Activated CD4-positive, alpha-beta T cell treated with anti-CD3 and anti-CD28 coated beads, Interleukin-2, amount 10 ng/mL, durations not matched to agents 7 days and 5 days (primary cell): Measurements from ENCODE around the gene AGO4. TPM values are rescaled to one million over a fixed set of nuclear protein-coding genes. Genes with fewer than 3 reads are reported as not detected.

Experiments
- CTCF ChIA-PET: fragments of 350-600 bp; sonication (Branson Sonifier 250); formaldehyde crosslinking; loops from one replicate; lab custom pipeline; 2021; ENCODE audit warnings: antibody characterized with exemption; lab: Charles Lee
- POLR2A ChIA-PET: fragments of 350-600 bp; sonication (Branson Sonifier 250); formaldehyde crosslinking; loops from one replicate; lab custom pipeline; 2021; ENCODE audit warnings: antibody characterized with exemption; lab: Charles Lee
- DNase-seq: peaks from one replicate; pipeline ENCODE4 v3.0.0-alpha.2; 2020
- H3K27ac Mint-ChIP-seq: one replicate; pipeline ENCODE4 v1.8.0; 2021; ENCODE audit warnings: mild to moderate bottlenecking, moderate library complexity, mixed read lengths
- H3K27me3 Mint-ChIP-seq: one replicate; pipeline ENCODE4 v1.8.0; 2021; ENCODE audit warnings: mixed read lengths
- H3K36me3 Mint-ChIP-seq: one replicate; pipeline ENCODE4 v1.8.0; 2021; ENCODE audit warnings: low read depth, mixed read lengths
- H3K4me1 Mint-ChIP-seq: one replicate; pipeline ENCODE4 v1.8.0; 2021; ENCODE audit warnings: mixed read lengths
- H3K4me3 Mint-ChIP-seq: one replicate; pipeline ENCODE4 v1.8.0; 2021; ENCODE audit warnings: mild to moderate bottlenecking, moderate library complexity, mixed read lengths
- H3K9me3 Mint-ChIP-seq: one replicate; pipeline ENCODE4 v1.8.0; 2021; ENCODE audit warnings: mixed read lengths
- total RNA-seq, 2 experiments: library from RNA; stranded (reverse); gene quantifications; one replicate each; pipeline ENCODE4 v1.2.3, GENCODE V29; 2021

AGO4 gene
- total RNA-seq, 2 experiments from 2014 or later, result 14.7 to 17.5 TPM

- H3K9me3 Mint-ChIP-seq, result no peaks in the 10 kb centered on the region
- no peak overlapping the region for H3K4me3 Mint-ChIP-seq
- ChIA-PET POLR2A (no interaction called here), CTCF (interaction anchor here (1.7 kb wide), 1 partner anchor 11 kb away, joined by 5 read pairs; the partner anchor contains the start of gene AGO1)
- H3K27me3 Mint-ChIP-seq, result no peaks in the 10 kb centered on the region
- H3K4me1 Mint-ChIP-seq, result peaks cover 6% of the 10 kb centered on the region
- peak overlapping the region; percentile 9 for H3K27ac Mint-ChIP-seq
- DNase-seq, result no peak
- H3K36me3 Mint-ChIP-seq, result peaks cover 32% of the 10 kb centered on the region
These were observed 86.4 kb downstream of the AGO4 start for GRCh38 chr1:35894183-35894582.

- peaks cover 6% of the 10 kb centered on the region for H3K4me1 Mint-ChIP-seq
- H3K4me3 Mint-ChIP-seq, result no peak overlapping the region
- ChIA-PET POLR2A (no interaction called here), CTCF (interaction anchor here (1.7 kb wide), 1 partner anchor 11 kb away, joined by 5 read pairs; the partner anchor contains the start of gene AGO1)
- no peaks in the 10 kb centered on the region for H3K27me3 Mint-ChIP-seq
- no peak for DNase-seq
- H3K9me3 Mint-ChIP-seq, result no peaks in the 10 kb centered on the region
- H3K36me3 Mint-ChIP-seq, result peaks cover 32% of the 10 kb centered on the region
- H3K27ac Mint-ChIP-seq, result no peak overlapping the region
These were observed 86.8 kb downstream of the AGO4 start for GRCh38 chr1:35894656-35895055.

DNA sequence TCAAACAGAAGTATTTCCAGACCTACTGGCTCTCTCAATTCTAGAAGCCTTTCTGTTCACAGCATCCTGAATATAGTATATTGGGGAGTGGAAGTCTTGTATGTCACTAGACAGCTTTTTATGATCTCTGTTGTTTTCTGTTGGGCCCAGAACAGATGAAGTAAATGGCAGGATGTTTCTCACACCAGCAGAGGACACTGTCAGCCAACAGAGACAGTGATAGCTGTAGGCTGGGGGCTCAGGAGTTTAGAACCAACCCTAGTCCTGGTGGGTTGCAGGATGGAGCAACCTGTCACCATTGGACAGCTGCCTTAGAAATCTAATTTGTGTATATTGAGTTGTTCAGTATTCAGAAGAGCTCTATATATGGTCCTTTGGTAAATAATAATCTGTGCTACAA lies 92.1 kb downstream of the AGO4 start:
- H3K4me1 Mint-ChIP-seq, result no peaks in the 10 kb centered on the region
- no peak overlapping the region for H3K27ac Mint-ChIP-seq
- CTCF ChIA-PET, result interaction anchor here (0.7 to 1.3 kb wide), 2 partner anchors 16 to 20 kb away, joined by 3 to 7 read pairs; partner anchors contain the start of gene AGO1
- H3K9me3 Mint-ChIP-seq, result no peaks in the 10 kb centered on the region
- H3K27me3 Mint-ChIP-seq, result no peaks in the 10 kb centered on the region
- no peak overlapping the region for H3K4me3 Mint-ChIP-seq
- POLR2A ChIA-PET, result no interaction called here
- DNase-seq, result no peak
- H3K36me3 Mint-ChIP-seq, result peaks cover 30% of the 10 kb centered on the region

DNA sequence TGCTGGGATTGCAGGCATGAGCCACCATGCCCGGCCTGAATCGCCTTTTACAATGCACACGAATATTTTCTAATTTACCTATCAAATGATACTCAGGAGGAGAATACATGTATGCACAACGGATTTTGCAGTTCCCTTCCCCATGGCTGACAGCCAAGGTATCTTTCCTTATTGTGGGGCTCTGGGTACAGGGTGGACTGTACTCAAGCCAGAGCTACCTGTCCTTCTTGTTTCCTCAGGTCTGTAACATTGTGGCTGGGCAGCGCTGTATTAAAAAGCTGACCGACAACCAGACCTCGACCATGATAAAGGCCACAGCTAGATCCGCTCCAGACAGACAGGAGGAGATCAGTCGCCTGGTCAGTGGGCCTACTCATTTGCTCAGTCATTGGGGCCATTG lies 93.4 kb downstream of the AGO4 start:
- H3K27me3 Mint-ChIP-seq, result no peaks in the 10 kb centered on the region
- no peaks in the 10 kb centered on the region for H3K4me1 Mint-ChIP-seq
- H3K9me3 Mint-ChIP-seq, result no peaks in the 10 kb centered on the region
- H3K4me3 Mint-ChIP-seq, result no peak overlapping the region
- H3K27ac Mint-ChIP-seq, result no peak overlapping the region
- H3K36me3 Mint-ChIP-seq, result peaks cover 25% of the 10 kb centered on the region
- ChIA-PET CTCF (no interaction called here), POLR2A (no interaction called here)
- DNase-seq, result no peak

- no peak for DNase-seq
- Mint-ChIP-seq H3K27me3 (no peaks in the 10 kb centered on the region), H3K4me1 (no peaks in the 10 kb centered on the region), H3K9me3 (no peaks in the 10 kb centered on the region), H3K4me3 (no peak overlapping the region), H3K36me3 (peaks cover 25% of the 10 kb centered on the region), H3K27ac (no peak overlapping the region)
- CTCF ChIA-PET, result interaction anchor here (0.6 to 0.8 kb wide), 3 partner anchors 10 to 396 kb away, joined by 3 read pairs; no protein-coding TSS in a partner anchor
- POLR2A ChIA-PET, result no interaction called here
These were observed 94.9 kb downstream of the AGO4 start for GRCh38 chr1:35902671-35903070.

Other genes with a start within 250 kb of the AGO4 start
- gene TFAP2E, start 234.7 kb upstream of the AGO4 start, total RNA-seq, result under 1 TPM; 0.42 to 0.65 TPM
- 10 to 100 TPM; 78.6 to 95.7 TPM for gene PSMB2, start 166.5 kb upstream of the AGO4 start, total RNA-seq
- gene C1orf216, start 89.1 kb upstream of the AGO4 start, total RNA-seq, result 10 to 100 TPM; 13.2 to 14.2 TPM
- 10 to 100 TPM; 68.2 to 80.1 TPM for gene CLSPN, start 38.0 kb upstream of the AGO4 start, total RNA-seq
- gene AGO1, start 75.2 kb downstream of the AGO4 start, total RNA-seq, result 10 to 100 TPM; 22.3 to 22.4 TPM
- gene AGO3, start 123.1 kb downstream of the AGO4 start, total RNA-seq, result 10 to 100 TPM; 28.7 to 29.4 TPM